Mesothelial cell of epicardium (in vitro differentiated cells): ENCODE results near the gene DOHH. TPM values are rescaled to one million over a fixed set of nuclear protein-coding genes. Genes with fewer than 3 reads are reported as not detected.
A peak's percentile ranks its signal among the peaks of the same experiment; 100 is the strongest.

Experiments
- DNase-seq, 2 experiments: peaks; one replicate each; pipeline ENCODE4 v3.0.0; 2021; ENCODE audit warnings: low spot score in 2 of 2; ENCODE audit not compliant: unreplicated experiment in 2 of 2
- H3K27ac Mint-ChIP-seq: 2 replicates; pipeline ENCODE4 v1.8.0; 2021; ENCODE audit warnings: mixed read lengths
- H3K27me3 Mint-ChIP-seq: 2 replicates; pipeline ENCODE4 v1.8.0; 2021; ENCODE audit warnings: low read depth, mixed read lengths
- H3K36me3 Mint-ChIP-seq: 2 replicates; pipeline ENCODE4 v1.8.0; 2021; ENCODE audit warnings: mixed read lengths
- H3K4me1 Mint-ChIP-seq: 2 replicates; pipeline ENCODE4 v1.8.0; 2021; ENCODE audit warnings: mixed read lengths
- H3K4me3 Mint-ChIP-seq: 2 replicates; pipeline ENCODE4 v1.8.0; 2021; ENCODE audit warnings: mild to moderate bottlenecking, moderate library complexity, mixed read lengths
- H3K9me3 Mint-ChIP-seq: 2 replicates; pipeline ENCODE4 v1.8.0; 2021; ENCODE audit warnings: mixed read lengths
- CTCF ChIP-seq: fragments of 200-600 bp; sonication (generic); IDR thresholded peaks from one replicate; pipeline ENCODE4 v1.5.0; 2021; ENCODE audit warnings: antibody characterized with exemption; ENCODE audit not compliant: unreplicated experiment
- total RNA-seq: library from RNA; stranded (reverse); gene quantifications from 3 replicates; pipeline ENCODE4 v1.2.1, GENCODE V29; 2021

The DOHH gene
- total RNA-seq, 1 donor from 2014 or later: 8.5 TPM

DNA sequence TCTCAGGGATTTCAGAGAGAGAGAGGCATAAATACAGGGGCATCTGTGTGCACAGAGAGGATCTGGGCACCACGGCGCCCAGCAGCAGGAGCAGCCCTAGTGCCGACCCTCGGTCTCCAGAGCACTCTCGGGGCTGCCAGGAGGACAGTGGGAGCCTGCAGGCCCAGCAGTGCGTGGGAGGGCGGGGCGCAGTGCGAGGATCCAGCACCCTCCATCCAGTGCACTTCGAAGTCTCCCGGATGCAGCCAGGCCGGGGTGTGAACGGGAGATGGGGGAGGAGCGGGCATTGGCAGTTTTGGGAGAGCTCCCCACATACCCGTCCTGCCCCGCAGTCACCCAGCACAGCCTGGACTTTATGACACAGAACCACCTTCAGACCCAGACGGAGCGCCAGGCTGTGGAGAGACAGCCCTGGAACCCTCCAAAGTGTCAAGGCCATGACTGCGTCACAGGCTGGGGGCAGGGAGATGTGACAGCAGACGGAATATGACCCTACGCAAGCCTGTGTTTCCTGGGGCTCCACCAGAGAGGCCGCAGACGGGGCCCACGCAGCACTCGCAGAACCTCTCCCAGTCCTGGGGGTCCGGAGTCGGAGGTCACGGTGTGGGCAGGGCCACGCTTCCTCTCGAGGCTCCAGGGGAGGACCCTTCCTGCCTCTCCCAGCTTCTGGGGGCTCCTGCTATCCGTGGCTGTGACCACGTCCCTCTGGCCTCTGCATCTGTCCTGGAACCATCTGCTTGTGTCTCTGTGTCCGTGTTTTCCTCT lies 23.8 kb upstream of the DOHH start:
- Mint-ChIP-seq H3K27ac (no peak overlapping the region), H3K9me3 (no peaks in the 10 kb centered on the region), H3K27me3 (no peaks in the 10 kb centered on the region), H3K36me3 (peaks cover 11% of the 10 kb centered on the region), H3K4me3 (no peak overlapping the region), H3K4me1 (peaks cover 5% of the 10 kb centered on the region)
- DNase-seq: no peak
- TF ChIP-seq CTCF: no peak

- H3K27me3 Mint-ChIP-seq: no peaks in the 10 kb centered on the region
- no peak for DNase-seq
- peaks cover 11% of the 10 kb centered on the region for H3K36me3 Mint-ChIP-seq
- H3K9me3 Mint-ChIP-seq: no peaks in the 10 kb centered on the region
- H3K4me1 Mint-ChIP-seq: peaks cover 5% of the 10 kb centered on the region
- no peak for TF ChIP-seq CTCF
- H3K4me3 Mint-ChIP-seq: no peak overlapping the region
- H3K27ac Mint-ChIP-seq: no peak overlapping the region
These were observed 23.0 kb upstream of the DOHH start for GRCh38 chr19:3523361-3524077.

- peaks cover 11% of the 10 kb centered on the region for H3K36me3 Mint-ChIP-seq
- DNase-seq: no peak
- no peak for TF ChIP-seq CTCF
- no peak overlapping the region for H3K4me3 Mint-ChIP-seq
- H3K27me3 Mint-ChIP-seq: no peaks in the 10 kb centered on the region
- no peaks in the 10 kb centered on the region for H3K9me3 Mint-ChIP-seq
- H3K27ac Mint-ChIP-seq: peak overlapping the region; percentile 4
- peaks cover 5% of the 10 kb centered on the region for H3K4me1 Mint-ChIP-seq
These were observed 22.2 kb upstream of the DOHH start for GRCh38 chr19:3522421-3523360.

DNA sequence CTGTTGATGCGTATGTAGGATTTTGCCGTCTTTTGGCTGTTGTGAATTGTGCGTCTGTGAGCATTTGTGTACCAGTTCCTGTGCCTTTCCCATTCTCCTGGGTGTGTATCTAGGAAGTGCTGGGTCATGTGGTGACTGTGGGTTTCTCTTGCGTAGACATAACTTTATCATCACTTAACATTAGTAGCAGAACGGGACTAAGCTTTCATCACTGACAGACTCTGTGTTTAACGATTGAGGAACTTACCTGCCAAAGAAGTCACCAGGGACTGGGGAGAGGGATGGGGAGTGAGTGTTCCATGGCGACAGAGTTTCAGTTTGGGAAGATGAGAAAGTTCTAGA lies 20.6 kb upstream of the DOHH start:
- TF ChIP-seq CTCF: no peak
- no peak for DNase-seq
- no peak overlapping the region for H3K4me3 Mint-ChIP-seq
- H3K36me3 Mint-ChIP-seq: peaks cover 8% of the 10 kb centered on the region
- H3K27me3 Mint-ChIP-seq: no peaks in the 10 kb centered on the region
- H3K4me1 Mint-ChIP-seq: peaks cover 5% of the 10 kb centered on the region
- no peaks in the 10 kb centered on the region for H3K9me3 Mint-ChIP-seq
- peak overlapping the region; percentile 44 for H3K27ac Mint-ChIP-seq

DNA sequence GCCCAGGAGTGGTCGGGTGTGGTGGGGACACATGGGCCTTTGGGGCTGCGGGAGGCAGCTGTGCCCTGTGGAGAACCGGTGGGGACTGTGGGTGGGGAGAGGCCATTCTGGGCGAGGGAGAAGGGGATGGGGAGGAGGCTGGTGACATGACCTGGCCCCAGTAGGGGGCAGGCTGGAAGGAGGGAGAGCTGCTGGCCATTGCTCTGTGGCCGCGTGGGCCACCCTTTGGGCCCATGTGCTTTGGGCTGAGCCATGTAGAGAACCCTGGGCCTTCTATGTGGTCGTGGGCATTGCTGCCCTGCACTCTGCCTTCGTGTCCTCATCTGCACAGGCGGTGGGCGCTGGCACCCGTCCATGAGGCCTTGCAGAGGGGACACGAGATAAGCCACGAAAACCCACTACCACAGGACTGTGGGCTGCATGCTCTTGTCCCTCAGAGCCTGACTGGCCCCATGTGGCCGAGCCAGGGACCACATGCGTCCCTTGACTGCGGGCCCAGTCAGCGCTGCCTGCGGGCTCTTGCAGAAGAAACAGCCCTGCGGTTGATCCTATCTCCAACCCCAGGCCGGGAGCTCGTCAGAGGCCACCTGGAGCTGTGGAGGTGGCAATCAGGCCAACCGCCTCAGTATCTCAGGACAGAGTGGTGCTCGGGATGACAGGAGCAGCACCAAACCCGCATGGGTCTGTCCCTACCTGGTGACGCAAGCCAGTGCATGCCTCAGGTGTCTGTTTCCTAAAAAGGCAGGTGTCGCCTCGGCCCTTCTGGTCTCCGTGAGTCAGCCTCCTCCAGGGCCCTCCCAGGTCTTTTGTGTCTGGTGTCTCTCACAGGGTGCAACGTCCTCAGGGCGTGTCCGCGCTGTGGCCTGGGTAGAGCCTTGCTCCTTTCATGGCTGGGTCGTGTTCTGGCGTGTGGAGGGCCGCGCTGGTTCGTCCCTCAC lies 20.0 kb upstream of the DOHH start:
- peaks cover 5% of the 10 kb centered on the region for H3K4me1 Mint-ChIP-seq
- no peaks in the 10 kb centered on the region for H3K9me3 Mint-ChIP-seq
- no peak for TF ChIP-seq CTCF
- DNase-seq: no peak
- no peak overlapping the region for H3K4me3 Mint-ChIP-seq
- H3K27ac Mint-ChIP-seq: peak overlapping the region; percentile 44
- H3K36me3 Mint-ChIP-seq: peaks cover 8% of the 10 kb centered on the region
- H3K27me3 Mint-ChIP-seq: no peaks in the 10 kb centered on the region
